ENCODE data around the gene ACTR5.

ACTR5 gene

DNA sequence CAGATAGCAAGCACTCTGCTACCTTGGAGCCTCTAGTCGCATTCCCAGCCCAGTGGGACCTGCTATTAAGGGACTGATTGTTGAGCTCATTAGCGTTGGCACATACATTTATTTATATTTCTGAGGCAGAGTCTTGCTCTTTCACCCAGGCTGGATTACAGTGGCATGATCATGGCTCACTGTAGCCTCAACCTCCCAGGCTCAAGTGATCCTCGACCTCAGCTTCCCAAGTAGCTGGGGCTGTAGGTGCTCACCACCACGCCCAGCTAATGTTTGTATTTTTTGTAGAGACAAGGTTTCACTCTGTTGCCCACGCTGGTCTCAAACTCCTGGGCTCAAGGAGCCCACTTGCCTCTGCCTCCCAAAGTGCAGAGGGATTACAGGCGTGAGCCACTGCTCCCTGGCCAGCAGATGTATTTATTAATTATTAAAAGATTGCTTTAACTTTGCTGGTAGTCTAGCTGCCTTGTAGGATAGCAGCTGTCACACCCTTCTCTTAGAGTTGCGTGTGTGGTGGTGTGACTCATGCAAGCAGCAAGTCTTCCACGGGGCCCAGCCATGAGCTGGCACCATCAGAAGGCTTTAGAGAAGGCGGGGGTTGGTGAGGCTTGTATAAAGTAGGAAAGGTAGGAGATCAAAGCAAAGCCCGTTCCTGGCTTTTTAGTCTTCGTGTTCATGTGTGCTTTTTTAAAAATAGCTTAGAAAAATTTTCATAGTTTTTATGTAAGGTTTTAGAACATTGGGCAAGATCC is 16.5 kb downstream of the ACTR5 start:
- peak; percentile 45 for DNase-seq (ENCODE audit: low spot score)
- Mint-ChIP-seq H3K4me1 (ENCODE audit: low read depth) (peaks cover 14% of the 10 kb centered on the region), H3K27ac (peak overlapping the region; percentile 72)

DNA sequence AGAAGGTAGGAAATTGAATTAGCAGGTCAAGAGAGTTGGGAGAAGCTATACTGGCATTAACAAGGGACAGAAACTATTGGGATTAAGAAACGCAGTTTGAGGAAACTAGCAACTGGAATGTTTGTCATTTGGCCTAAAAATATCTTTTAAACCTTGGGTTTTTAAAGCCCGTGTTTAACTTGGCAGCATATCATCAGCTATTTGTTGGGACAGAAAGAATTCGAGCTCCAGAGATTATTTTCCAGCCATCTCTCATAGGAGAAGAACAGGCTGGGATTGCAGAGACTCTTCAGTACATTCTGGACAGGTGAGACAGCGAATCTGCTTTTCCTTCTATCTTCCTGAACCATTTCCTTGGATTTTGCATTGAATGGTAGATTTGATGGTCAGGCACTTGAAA is 17.8 kb downstream of the ACTR5 start:
- H3K4me1 Mint-ChIP-seq (ENCODE audit: low read depth): peaks cover 14% of the 10 kb centered on the region
- peaks cover 33% of the 10 kb centered on the region for H3K36me3 Mint-ChIP-seq (ENCODE audit: low read depth)
- H3K27ac Mint-ChIP-seq: no peak overlapping the region
- DNase-seq (ENCODE audit: low spot score): no peak
- no peak overlapping the region for H3K4me3 Mint-ChIP-seq
- no peaks in the 10 kb centered on the region for H3K27me3 Mint-ChIP-seq (ENCODE audit: low read depth)
- no peaks in the 10 kb centered on the region for H3K9me3 Mint-ChIP-seq

More for the DNA sequence above, 16.5 kb downstream of the ACTR5 start:
- H3K36me3 Mint-ChIP-seq (ENCODE audit: low read depth): peaks cover 40% of the 10 kb centered on the region
- no peak overlapping the region for H3K4me3 Mint-ChIP-seq
- H3K9me3 Mint-ChIP-seq: no peaks in the 10 kb centered on the region
- H3K27me3 Mint-ChIP-seq (ENCODE audit: low read depth): no peaks in the 10 kb centered on the region

DNA sequence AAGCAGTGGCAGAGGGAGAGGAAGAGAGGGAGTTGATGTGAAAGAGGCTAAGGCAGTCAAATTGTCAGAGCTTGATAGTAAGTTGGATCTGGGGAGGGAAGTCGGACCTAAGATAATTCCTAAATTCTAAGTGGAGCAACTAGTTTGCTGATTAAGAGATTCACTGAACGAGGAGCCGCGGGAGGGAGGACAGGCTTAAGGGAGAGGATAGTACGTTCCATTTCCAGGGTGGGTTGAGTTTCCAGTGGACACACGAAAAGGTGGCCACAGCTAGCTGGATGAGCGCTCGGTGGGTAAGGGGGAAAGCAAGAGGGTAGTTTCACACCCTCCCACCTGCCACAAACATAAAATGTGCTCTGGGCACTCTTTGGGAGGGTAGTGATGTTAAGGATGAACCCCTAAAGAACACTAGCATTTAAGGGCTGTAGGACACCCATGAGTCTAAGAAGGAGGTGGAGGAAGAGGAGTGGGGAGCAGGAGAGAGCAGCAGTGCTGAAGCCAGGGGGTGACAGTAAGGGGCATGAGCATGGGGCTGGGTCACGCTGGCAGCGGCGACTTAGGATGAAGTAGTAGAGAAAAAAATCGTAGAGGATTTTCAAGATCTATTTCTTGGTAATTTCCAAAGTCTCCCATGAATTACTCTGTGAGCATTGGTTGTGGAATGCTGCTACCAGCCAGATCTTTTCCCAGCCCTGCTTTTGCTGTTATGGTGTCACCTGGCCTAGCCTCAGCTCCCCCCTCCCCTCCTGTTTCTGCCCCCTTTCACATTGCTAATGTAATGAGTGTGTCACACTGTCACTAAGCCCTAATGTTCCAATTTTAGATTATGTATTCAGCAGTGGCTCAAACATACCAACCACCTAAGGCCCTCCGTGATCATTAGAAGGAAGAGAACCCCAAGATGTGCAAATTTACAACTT is 21.4 kb downstream of the ACTR5 start:
- no peak for DNase-seq (ENCODE audit: low spot score)
- no peak overlapping the region for H3K27ac Mint-ChIP-seq
- no peak overlapping the region for H3K4me3 Mint-ChIP-seq
- H3K4me1 Mint-ChIP-seq (ENCODE audit: low read depth): peaks cover 4% of the 10 kb centered on the region
- peaks cover 9% of the 10 kb centered on the region for H3K9me3 Mint-ChIP-seq
- H3K36me3 Mint-ChIP-seq (ENCODE audit: low read depth): peaks cover 42% of the 10 kb centered on the region
- H3K27me3 Mint-ChIP-seq (ENCODE audit: low read depth): no peaks in the 10 kb centered on the region

DNA sequence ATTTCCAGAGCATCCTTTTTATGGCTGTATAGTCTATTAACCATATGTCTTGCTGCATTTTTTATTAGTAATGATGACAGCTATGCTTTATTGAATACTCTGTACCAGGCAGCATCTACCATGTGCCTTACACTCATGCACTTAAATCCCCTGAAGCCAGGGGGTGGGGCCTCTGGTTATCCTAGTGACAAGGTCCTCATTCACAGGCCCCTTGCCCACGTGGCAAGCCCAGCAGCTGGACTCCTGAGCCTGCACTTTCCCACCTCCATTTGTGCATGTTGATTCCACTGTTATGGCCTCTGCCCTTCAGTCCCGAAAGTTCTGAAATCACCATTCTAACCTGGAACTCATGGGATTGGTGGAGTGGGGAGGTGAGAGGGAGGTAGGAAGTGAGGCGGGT is 22.3 kb downstream of the ACTR5 start:
- no peak for DNase-seq (ENCODE audit: low spot score)
- Mint-ChIP-seq H3K4me3 (no peak overlapping the region), H3K27me3 (ENCODE audit: low read depth) (no peaks in the 10 kb centered on the region), H3K36me3 (ENCODE audit: low read depth) (peaks cover 41% of the 10 kb centered on the region), H3K27ac (no peak overlapping the region), H3K9me3 (peaks cover 12% of the 10 kb centered on the region), H3K4me1 (ENCODE audit: low read depth) (peaks cover 1% of the 10 kb centered on the region)

DNA sequence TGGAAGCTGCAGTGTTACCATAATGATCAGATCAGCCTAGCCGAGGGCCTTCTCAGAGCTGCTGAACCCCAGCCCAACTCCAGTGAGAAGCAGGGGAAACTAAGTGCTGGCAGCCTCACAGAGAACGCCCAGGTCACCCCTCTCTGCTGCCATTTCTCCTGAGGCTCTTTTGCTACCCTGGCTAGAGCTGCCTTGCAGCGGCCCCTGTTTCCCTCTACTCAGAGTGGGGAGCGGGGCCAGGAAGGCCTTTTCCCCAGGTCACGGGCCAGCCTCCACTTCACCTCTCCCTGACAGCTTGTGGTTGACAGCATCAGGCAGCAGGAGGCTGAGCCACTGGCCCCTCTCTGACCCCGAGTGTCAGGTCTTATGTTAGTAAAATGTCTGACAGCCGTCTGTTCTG is 22.7 kb downstream of the ACTR5 start:
- H3K36me3 Mint-ChIP-seq (ENCODE audit: low read depth): peaks cover 38% of the 10 kb centered on the region
- H3K4me3 Mint-ChIP-seq: no peak overlapping the region
- H3K9me3 Mint-ChIP-seq: peaks cover 12% of the 10 kb centered on the region
- H3K27ac Mint-ChIP-seq: no peak overlapping the region
- no peak for DNase-seq (ENCODE audit: low spot score)
- H3K4me1 Mint-ChIP-seq (ENCODE audit: low read depth): peaks cover 1% of the 10 kb centered on the region
- H3K27me3 Mint-ChIP-seq (ENCODE audit: low read depth): no peaks in the 10 kb centered on the region

DNA sequence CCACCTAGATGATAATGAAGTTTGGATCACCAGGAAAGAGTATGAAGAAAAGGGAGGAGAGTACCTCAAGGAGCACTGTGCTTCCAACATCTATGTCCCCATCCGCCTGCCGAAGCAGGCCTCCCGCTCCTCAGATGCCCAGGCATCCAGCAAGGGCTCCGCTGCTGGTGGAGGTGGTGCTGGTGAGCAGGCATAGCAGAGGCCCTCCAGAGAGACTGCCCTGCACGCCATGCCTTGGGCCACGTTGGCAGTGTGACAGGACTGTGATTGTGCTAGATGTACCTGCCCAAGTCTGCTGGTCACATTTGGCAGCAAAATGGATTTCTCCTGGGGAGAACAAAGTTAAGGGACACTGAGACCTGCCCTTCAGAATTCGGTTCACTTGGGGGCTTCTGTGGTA is 23.4 kb downstream of the ACTR5 start:
- H3K27ac Mint-ChIP-seq: no peak overlapping the region
- no peak overlapping the region for H3K4me3 Mint-ChIP-seq
- H3K9me3 Mint-ChIP-seq: peaks cover 12% of the 10 kb centered on the region
- H3K4me1 Mint-ChIP-seq (ENCODE audit: low read depth): peaks cover 1% of the 10 kb centered on the region
- peaks cover 38% of the 10 kb centered on the region for H3K36me3 Mint-ChIP-seq (ENCODE audit: low read depth)
- no peak for DNase-seq (ENCODE audit: low spot score)
- H3K27me3 Mint-ChIP-seq (ENCODE audit: low read depth): no peaks in the 10 kb centered on the region

DNA sequence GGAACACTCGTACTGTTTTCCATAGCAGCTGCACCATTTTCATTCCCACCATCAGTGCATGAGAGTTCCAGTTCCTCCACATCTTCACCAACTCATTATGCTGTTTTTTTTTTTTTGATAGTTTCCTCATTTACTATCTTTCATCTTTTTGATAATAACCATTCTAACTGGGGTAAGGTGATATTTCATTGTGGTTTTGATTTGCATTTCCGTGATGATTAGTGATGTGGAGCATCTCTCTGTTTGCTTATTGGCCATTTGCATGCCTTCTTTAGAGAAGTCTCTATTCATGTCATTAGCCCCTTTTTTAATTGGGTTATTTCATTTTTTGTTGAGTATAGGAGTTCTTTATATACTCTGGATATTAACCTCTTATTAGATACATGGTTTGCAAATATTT is 25.9 kb downstream of the ACTR5 start:
- peaks cover 1% of the 10 kb centered on the region for H3K4me1 Mint-ChIP-seq (ENCODE audit: low read depth)
- H3K9me3 Mint-ChIP-seq: peaks cover 12% of the 10 kb centered on the region
- no peaks in the 10 kb centered on the region for H3K27me3 Mint-ChIP-seq (ENCODE audit: low read depth)
- no peak overlapping the region for H3K27ac Mint-ChIP-seq
- no peak for DNase-seq (ENCODE audit: low spot score)
- H3K36me3 Mint-ChIP-seq (ENCODE audit: low read depth): peaks cover 31% of the 10 kb centered on the region
- no peak overlapping the region for H3K4me3 Mint-ChIP-seq

DNA sequence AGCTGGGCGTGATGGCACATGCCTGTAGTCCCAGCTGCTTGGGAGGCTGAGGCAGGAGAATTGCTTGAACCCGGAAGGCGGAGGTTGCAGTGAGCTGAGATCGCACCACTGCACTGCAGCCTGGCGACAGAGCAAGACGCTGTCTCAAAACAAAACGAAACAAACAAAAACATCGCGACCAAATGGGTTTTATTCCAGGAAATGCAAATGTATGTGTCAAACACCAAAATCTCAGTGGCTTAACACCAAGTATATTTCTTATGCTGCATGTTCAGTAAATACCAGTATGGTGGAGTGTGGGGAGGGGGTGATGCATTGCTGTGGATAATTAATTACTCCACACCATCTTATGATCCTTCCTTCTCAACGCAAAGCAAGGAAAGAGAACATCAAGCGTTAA is 28.1 kb downstream of the ACTR5 start:
- peaks cover 28% of the 10 kb centered on the region for H3K36me3 Mint-ChIP-seq (ENCODE audit: low read depth)
- peaks cover 12% of the 10 kb centered on the region for H3K9me3 Mint-ChIP-seq
- no peaks in the 10 kb centered on the region for H3K27me3 Mint-ChIP-seq (ENCODE audit: low read depth)
- no peak overlapping the region for H3K4me3 Mint-ChIP-seq
- H3K4me1 Mint-ChIP-seq (ENCODE audit: low read depth): peaks cover 6% of the 10 kb centered on the region
- no peak for DNase-seq (ENCODE audit: low spot score)
- H3K27ac Mint-ChIP-seq: no peak overlapping the region

DNA sequence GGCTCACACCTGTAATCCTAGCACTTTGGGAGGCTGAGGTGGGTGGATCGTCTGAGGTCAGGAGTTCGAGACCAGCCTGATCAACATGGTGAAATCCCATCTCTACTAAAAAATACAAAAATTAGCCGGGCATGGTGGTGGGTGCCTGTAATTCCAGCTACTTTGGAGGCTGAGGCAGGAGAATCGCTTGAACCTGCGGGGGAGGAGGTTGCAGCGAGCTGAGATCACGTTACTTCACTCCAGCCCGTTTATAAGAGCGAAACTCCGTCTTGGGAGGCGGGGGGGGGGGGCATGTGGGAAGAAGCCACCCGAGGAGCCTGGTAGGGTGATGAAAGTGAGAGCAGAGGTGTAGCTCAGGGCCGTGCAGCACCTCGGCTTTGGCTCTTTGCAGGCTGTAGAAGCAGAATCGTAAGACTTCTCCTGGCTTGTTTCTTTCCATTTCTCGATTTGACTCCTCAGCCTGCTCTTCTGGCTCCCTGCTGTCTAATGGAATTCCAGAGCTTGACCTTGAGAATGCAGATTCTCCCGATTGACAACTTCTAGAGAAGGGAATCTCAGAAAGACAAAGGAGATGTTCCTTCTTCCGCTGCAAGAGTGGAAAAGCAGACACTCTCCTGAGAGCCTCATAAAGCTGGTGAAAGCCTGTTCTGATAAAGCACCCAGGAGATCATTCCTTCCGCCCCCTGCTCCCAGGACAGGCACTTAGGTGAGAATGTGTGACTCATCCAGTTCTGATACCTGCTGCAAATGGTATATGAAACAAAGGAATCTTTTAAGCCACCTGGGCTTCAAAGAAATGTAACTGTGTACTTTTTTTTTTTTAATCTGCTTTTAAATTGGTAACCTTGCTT is 31.2 kb downstream of the ACTR5 start:
- H3K36me3 Mint-ChIP-seq (ENCODE audit: low read depth): peaks cover 5% of the 10 kb centered on the region
- no peaks in the 10 kb centered on the region for H3K27me3 Mint-ChIP-seq (ENCODE audit: low read depth)
- H3K9me3 Mint-ChIP-seq: peaks cover 4% of the 10 kb centered on the region
- peaks cover 4% of the 10 kb centered on the region for H3K4me1 Mint-ChIP-seq (ENCODE audit: low read depth)
- H3K4me3 Mint-ChIP-seq: no peak overlapping the region
- DNase-seq (ENCODE audit: low spot score): no peak
- no peak overlapping the region for H3K27ac Mint-ChIP-seq

DNA sequence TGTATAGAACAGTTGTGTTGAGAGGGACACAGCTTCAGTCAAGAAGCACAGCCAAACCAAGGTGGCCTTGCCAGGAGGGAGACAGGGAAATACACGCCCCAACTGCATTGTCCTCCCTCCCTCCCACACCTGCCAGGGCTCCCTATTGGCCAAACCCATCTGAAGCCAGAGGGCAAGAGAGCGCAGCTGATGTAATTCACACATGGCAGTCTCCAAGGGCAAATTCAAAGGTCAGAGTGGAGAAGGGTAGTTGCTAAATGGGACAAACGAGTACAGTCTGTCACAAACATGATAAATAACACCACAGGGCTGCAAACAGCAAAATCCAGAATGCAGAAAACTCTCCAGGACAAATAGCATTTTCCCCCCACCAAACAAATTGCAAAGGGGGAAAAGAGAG is 34.0 kb downstream of the ACTR5 start:
- Mint-ChIP-seq H3K27ac (no peak overlapping the region), H3K27me3 (ENCODE audit: low read depth) (no peaks in the 10 kb centered on the region), H3K4me1 (ENCODE audit: low read depth) (peaks cover 4% of the 10 kb centered on the region), H3K9me3 (no peaks in the 10 kb centered on the region), H3K36me3 (ENCODE audit: low read depth) (no peaks in the 10 kb centered on the region), H3K4me3 (no peak overlapping the region)
- DNase-seq (ENCODE audit: low spot score): no peak

DNA sequence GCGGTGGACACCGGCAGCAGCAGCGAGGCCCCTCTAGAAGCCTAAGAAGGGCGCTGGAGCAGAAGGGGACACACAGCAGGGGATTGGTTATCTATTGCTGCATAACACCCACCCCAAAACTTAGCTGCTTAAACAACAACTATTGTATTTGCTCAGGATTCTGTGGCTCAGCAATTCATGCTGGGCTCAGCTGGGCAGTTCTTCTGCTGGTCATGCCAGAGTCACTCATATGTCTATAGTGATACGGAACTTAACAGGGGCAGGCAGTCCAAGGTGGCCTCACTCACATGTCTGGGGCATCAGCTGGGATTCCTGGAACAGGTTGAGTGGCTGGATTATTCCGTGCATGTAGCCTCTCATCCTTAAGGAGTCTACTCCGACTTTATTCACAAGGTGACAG is 39.6 kb downstream of the ACTR5 start:
- Mint-ChIP-seq H3K27ac (no peak overlapping the region), H3K4me3 (no peak overlapping the region)

DNA sequence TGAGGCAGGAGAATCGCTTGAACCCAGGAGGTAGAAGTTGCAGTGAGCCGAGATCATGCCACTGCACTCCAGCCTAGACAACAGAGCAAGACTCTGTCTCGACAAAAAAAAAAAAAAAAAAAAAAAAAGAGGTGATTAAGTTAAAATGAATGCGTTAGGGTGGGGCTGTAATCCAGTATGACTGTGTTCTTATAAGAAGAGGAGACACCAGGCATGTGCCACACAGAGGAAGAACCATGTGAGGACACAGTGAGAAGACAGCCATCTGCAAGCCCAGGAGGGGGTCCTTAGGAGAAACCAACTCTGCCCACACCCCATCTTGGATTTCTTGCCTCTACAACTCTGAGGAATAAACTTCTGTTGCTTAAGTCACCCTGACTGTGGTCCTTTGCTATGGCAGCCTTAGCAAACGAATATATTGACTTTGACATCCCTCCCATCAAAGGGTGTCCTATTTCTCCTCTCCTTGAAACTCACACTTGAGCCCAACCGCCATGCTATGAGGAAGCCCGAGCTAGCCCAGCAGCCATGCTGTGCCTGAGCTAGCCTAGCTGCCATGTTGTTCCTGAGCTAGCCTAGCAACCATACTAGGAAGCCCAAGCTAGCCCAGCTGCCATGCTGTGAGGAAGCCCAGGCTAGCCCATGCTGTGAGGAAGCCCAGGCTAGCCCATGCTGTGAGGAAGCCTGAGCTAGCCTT is 41.4 kb downstream of the ACTR5 start:
- Mint-ChIP-seq H3K27ac (no peak overlapping the region), H3K4me1 (ENCODE audit: low read depth) (peaks cover 7% of the 10 kb centered on the region), H3K4me3 (no peak overlapping the region), H3K36me3 (ENCODE audit: low read depth) (no peaks in the 10 kb centered on the region), H3K9me3 (no peaks in the 10 kb centered on the region), H3K27me3 (ENCODE audit: low read depth) (no peaks in the 10 kb centered on the region)
- no peak for DNase-seq (ENCODE audit: low spot score)

More for the DNA sequence above, 39.6 kb downstream of the ACTR5 start:
- Mint-ChIP-seq H3K27me3 (ENCODE audit: low read depth) (no peaks in the 10 kb centered on the region), H3K9me3 (no peaks in the 10 kb centered on the region), H3K36me3 (ENCODE audit: low read depth) (no peaks in the 10 kb centered on the region), H3K4me1 (ENCODE audit: low read depth) (peaks cover 4% of the 10 kb centered on the region)
- DNase-seq (ENCODE audit: low spot score): no peak
